ENCODE data around the gene PCA3. TPM values are rescaled to one million over a fixed set of nuclear protein-coding genes. Genes with fewer than 3 reads are reported as not detected.

The PCA3 gene
- total RNA-seq, 4 donors from 2014 or later: 0.27 TPM; not detected in 3

GRCh38 chr9:76729116-76729515 is 35.1 kb upstream of the PCA3 start:
- H3K4me3 ChIP-seq: no peak overlapping the region
- no peaks in the 10 kb centered on the region for H3K9me3 ChIP-seq
- in situ Hi-C loops (cut with MboI; ENCODE audit: low pct_ligation_motif_present in 1 of 4, low pct_unique_long_range_greater_than_20kb in 1 of 4, low sequenced_read_pairs in 3 of 4): no loop called here
- no peak for DNase-seq
- 74 to 86% methylated on average over 3 of the region's 3 CpGs for WGBS, 2 donors (ENCODE audit: low coverage in 1 of 2)
- no peak overlapping the region for H3K27ac ChIP-seq
- H3K27me3 ChIP-seq: no peaks in the 10 kb centered on the region
- no peaks in the 10 kb centered on the region for H3K36me3 ChIP-seq
- TF ChIP-seq EP300 (IDR thresholded peaks at IDR 0.05; ENCODE audit: low read depth) (no peak), CTCF (IDR thresholded peaks at IDR 0.05) (no peak), POLR2AphosphoS5 (IDR thresholded peaks at IDR 0.05) (no peak), POLR2A (IDR thresholded peaks at IDR 0.05) (no peak)
- intact Hi-C loops (cut with DNase I; ENCODE audit: low total_unique reads): no loop called here
- no peaks in the 10 kb centered on the region for H3K4me1 ChIP-seq

DNA sequence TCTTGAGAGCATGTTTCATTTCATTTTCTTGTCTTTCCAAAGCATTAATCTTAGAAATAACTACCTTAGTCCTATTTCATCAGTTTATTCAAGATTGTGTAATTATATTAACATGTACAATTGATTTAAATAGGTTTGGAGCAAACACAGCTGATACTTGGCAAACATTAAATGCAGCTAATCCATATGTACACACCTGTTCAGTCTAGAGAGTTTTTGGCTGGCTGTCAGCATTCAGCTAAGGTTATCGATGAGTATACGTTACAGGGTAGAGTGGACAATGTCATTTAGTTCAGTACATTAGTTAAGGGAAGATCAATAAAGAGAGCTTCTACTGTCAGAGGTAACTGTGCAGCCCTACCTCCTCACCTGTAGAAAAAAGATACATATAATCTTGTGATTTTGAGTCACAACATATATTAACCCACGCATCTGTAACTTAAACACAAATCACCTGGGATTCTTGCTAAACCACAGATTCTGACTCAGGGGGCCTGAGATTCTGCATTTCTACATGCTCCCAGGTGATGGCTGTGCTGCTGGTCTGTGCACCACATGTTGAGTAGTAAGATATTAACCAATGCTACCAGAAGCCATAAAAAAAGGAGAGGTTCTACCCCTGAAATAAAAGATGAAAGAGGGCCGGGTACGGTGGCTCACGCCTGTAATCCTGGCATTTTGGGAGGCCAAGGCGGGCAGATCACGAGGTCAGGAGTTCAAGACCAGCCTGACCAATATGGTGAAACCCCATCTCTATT is 34.1 kb upstream of the PCA3 start:
- Histone ChIP-seq H3K4me3 (no peak overlapping the region), H3K36me3 (no peaks in the 10 kb centered on the region), H3K27me3 (no peaks in the 10 kb centered on the region), H3K9me3 (no peaks in the 10 kb centered on the region), H3K27ac (no peak overlapping the region), H3K4me1 (no peaks in the 10 kb centered on the region)
- no peak for DNase-seq
- in situ Hi-C loops (cut with MboI; ENCODE audit: low pct_ligation_motif_present in 1 of 4, low pct_unique_long_range_greater_than_20kb in 1 of 4, low sequenced_read_pairs in 3 of 4) (no loop called here), intact Hi-C loops (cut with DNase I; ENCODE audit: low total_unique reads) (no loop called here)
- no peak for TF ChIP-seq POLR2AphosphoS5 (IDR thresholded peaks at IDR 0.05)
- TF ChIP-seq EP300 (IDR thresholded peaks at IDR 0.05; ENCODE audit: low read depth): no peak
- 56 to 62% methylated on average over 6 to 8 of the region's 8 CpGs for WGBS, 2 donors (ENCODE audit: low coverage in 1 of 2)

GRCh38 chr9:76730801-76731200 is 33.4 kb upstream of the PCA3 start:
- Histone ChIP-seq H3K4me3 (no peak overlapping the region), H3K36me3 (no peaks in the 10 kb centered on the region), H3K4me1 (no peaks in the 10 kb centered on the region), H3K9me3 (no peaks in the 10 kb centered on the region), H3K27me3 (no peaks in the 10 kb centered on the region), H3K27ac (no peak overlapping the region)
- in situ Hi-C loops (cut with MboI; ENCODE audit: low pct_ligation_motif_present in 1 of 4, low pct_unique_long_range_greater_than_20kb in 1 of 4, low sequenced_read_pairs in 3 of 4): no loop called here
- TF ChIP-seq POLR2AphosphoS5 (IDR thresholded peaks at IDR 0.05) (no peak), POLR2A (IDR thresholded peaks at IDR 0.05) (no peak), EP300 (IDR thresholded peaks at IDR 0.05; ENCODE audit: low read depth) (no peak), CTCF (IDR thresholded peaks at IDR 0.05) (no peak)
- no peak for DNase-seq
- intact Hi-C loops (cut with DNase I; ENCODE audit: low total_unique reads): no loop called here
- 82 to 92% methylated on average over 6 of the region's 6 CpGs for WGBS, 2 donors (ENCODE audit: low coverage in 1 of 2)

DNA sequence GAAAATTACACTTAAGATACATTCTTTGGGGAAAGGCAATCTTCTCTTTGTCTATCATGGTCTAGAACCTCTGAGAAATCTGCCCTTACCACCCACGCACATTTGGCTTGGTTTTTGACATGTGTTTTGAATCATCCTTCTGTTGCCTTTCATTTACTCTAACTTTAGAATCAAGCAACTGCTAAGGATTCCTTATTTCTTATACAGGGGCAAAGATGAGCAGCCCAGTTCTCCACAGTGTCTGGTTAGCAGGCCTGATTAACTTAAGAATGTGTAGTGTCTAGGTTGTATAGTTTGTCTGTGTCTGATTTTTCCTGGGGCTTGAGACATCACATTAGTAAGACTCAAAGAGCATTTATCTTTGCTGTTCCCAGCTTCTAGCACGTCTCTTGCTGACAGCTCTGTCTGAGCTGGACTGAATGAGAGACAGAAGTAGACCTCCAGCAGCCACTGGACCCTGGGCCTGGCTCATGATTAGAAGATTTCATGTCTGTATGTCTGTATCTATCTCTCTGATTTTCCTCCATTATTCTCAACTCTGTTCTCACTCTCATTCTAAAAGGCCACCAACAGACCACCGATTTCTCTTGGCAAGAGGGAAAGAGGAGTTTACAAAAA is 31.8 kb upstream of the PCA3 start:
- no peaks in the 10 kb centered on the region for H3K4me1 ChIP-seq
- no peak for DNase-seq
- intact Hi-C loops (cut with DNase I; ENCODE audit: low total_unique reads): no loop called here
- no peak overlapping the region for H3K4me3 ChIP-seq
- no peaks in the 10 kb centered on the region for H3K36me3 ChIP-seq
- WGBS, 2 donors (ENCODE audit: low coverage in 1 of 2): 46 to 54% methylated on average over 2 to 3 of the region's 3 CpGs
- H3K27ac ChIP-seq: no peak overlapping the region
- in situ Hi-C loops (cut with MboI; ENCODE audit: low pct_ligation_motif_present in 1 of 4, low pct_unique_long_range_greater_than_20kb in 1 of 4, low sequenced_read_pairs in 3 of 4): no loop called here
- H3K9me3 ChIP-seq: no peaks in the 10 kb centered on the region
- H3K27me3 ChIP-seq: no peaks in the 10 kb centered on the region
- TF ChIP-seq POLR2AphosphoS5 (IDR thresholded peaks at IDR 0.05): no peak
- TF ChIP-seq EP300 (IDR thresholded peaks at IDR 0.05; ENCODE audit: low read depth): no peak
- TF ChIP-seq CTCF (IDR thresholded peaks at IDR 0.05): no peak
- TF ChIP-seq POLR2A (IDR thresholded peaks at IDR 0.05): no peak

Data from transverse colon (tissue), 4 donors.